SJSA1 (cell line): ENCODE results near the gene ADIG. TPM values are rescaled to one million over a fixed set of nuclear protein-coding genes. Genes with fewer than 3 reads are reported as not detected.

Source experiments
- DNase-seq, 2 experiments: peaks; one replicate each; pipeline ENCODE4 v3.0.0-alpha.2; 2015 to 2020; ENCODE audit warnings: low spot score in 2 of 2, low read depth in 1 of 2
- H3K27ac ChIP-seq: fragments of 250-450 bp; sonication (Bioruptor Pico); 2 replicates; pipeline ENCODE4 v1.5.1; 2020; ENCODE audit warnings: mild to moderate bottlenecking, moderate library complexity
- H3K27me3 ChIP-seq: fragments of 250-450 bp; sonication (Bioruptor Pico); replicated peaks from 2 replicates; pipeline ENCODE4 v1.5.1; 2020; ENCODE audit warnings: mild to moderate bottlenecking, moderate library complexity
- H3K36me3 ChIP-seq: fragments of 250-450 bp; sonication (Bioruptor Pico); 2 replicates; pipeline ENCODE4 v1.5.1; 2020; ENCODE audit warnings: mild to moderate bottlenecking
- H3K4me1 ChIP-seq: fragments of 250-450 bp; sonication (Bioruptor Pico); replicated peaks from 2 replicates; pipeline ENCODE4 v1.6.1; 2021; ENCODE audit warnings: mild to moderate bottlenecking
- H3K4me3 ChIP-seq: fragments of 250-450 bp; sonication (Bioruptor Pico); 2 replicates; pipeline ENCODE4 v1.5.1; 2020; ENCODE audit warnings: mild to moderate bottlenecking
- H3K9me3 ChIP-seq: fragments of 250-450 bp; sonication (Bioruptor Pico); replicated peaks from 2 replicates; pipeline ENCODE4 v1.5.1; 2020; ENCODE audit warnings: mild to moderate bottlenecking
- total RNA-seq: library from RNA; depleted of rRNA; stranded (reverse); fragments of >200 nt; shearing (Covaris generic); gene quantifications from 2 replicates; pipeline ENCODE4 v1.2.3, GENCODE V29; 2014

Gene ADIG
- total RNA-seq, 1 experiment from 2014 or later: not detected

DNA sequence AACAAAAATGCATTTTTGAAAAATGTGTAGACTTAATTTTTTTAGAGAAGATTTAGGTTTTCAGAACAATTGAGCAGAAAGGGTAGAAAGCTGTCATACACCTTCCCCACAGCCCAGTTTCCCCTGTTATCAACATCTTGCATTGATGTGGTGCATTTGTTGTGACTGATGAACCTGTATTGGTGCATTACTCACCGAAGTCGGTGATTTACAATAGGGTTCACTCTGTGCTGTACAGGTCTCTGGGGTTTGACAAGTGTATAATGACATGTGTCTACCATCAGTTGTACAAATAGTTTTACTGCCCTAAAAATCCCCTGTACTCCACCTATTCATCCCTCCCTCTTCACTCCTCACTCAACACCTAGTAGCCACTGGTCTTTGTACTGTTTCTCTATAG lies 23.8 kb upstream of the ADIG start:
- Histone ChIP-seq H3K9me3 (no peaks in the 10 kb centered on the region), H3K4me3 (no peak overlapping the region), H3K4me1 (no peaks in the 10 kb centered on the region), H3K36me3 (peaks cover 67% of the 10 kb centered on the region), H3K27ac (no peak overlapping the region), H3K27me3 (no peaks in the 10 kb centered on the region)
- DNase-seq: no peak

DNA sequence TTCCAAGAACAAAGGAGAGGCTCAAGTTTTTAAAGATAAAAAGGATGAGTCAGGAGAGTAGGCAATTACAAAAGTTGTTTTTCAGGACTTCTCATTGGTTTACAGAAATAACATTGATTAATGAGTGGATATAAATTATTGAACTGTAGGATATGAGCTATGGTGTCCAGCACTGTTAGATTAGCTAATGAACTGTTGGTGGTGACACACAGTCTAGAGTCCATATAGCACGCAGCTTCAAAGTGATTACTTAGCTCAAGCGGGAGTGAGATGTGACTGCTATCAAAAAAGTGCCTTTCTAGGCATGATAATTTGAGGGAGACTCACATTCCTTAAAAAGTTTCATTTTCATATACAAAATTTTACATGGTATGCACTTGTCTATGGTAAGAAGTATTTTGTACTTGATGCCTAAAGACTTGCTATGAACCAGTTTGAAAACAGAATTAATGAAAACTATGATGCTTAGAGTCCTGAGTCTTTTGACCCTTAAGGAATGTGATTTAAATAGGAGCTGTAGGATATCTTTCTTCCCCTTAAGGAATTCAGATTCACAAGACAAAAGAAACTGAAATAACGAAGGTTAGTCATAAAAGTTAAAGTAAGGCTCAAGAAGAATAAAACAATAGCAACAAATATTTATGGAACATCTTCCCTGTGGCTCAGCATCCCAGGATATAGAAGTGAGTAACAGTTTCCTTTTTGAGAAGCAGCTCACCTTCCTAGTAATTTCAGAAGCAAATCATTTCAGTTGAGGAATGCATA lies 22.2 kb upstream of the ADIG start:
- peaks cover 65% of the 10 kb centered on the region for H3K36me3 ChIP-seq
- no peaks in the 10 kb centered on the region for H3K4me1 ChIP-seq
- no peak for DNase-seq
- no peak overlapping the region for H3K4me3 ChIP-seq
- H3K9me3 ChIP-seq: no peaks in the 10 kb centered on the region
- no peak overlapping the region for H3K27ac ChIP-seq
- H3K27me3 ChIP-seq: no peaks in the 10 kb centered on the region

DNA sequence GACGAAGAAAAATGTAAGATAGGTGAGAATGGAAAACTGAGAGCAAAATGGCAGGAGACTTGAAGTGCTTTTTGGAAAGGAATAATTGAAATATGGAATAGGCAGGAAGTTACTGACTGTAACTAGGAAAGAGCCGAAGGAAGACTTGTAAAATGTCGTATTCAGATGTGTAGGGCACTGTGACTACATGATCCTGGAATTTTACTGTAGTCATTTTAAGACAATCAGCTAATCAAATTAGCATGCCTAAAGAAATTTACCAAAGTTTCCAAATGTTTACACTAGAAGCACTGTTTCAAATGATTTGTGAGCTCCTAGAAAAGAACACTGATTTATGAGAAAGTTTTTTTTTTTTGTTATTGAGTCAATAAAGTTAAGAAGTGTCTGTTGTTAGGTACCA lies 21.2 kb upstream of the ADIG start:
- DNase-seq: no peak
- H3K4me3 ChIP-seq: no peak overlapping the region
- no peak overlapping the region for H3K27ac ChIP-seq

GRCh38 chr20:38563802-38564431 lies 17.1 kb upstream of the ADIG start:
- DNase-seq: no peak
- no peaks in the 10 kb centered on the region for H3K4me1 ChIP-seq
- H3K27me3 ChIP-seq: no peaks in the 10 kb centered on the region
- peaks cover 61% of the 10 kb centered on the region for H3K36me3 ChIP-seq
- no peak overlapping the region for H3K4me3 ChIP-seq
- H3K27ac ChIP-seq: no peak overlapping the region
- no peaks in the 10 kb centered on the region for H3K9me3 ChIP-seq

More for the DNA sequence above, 21.2 kb upstream of the ADIG start:
- Histone ChIP-seq H3K36me3 (peaks cover 64% of the 10 kb centered on the region), H3K9me3 (no peaks in the 10 kb centered on the region), H3K27me3 (no peaks in the 10 kb centered on the region), H3K4me1 (no peaks in the 10 kb centered on the region)

DNA sequence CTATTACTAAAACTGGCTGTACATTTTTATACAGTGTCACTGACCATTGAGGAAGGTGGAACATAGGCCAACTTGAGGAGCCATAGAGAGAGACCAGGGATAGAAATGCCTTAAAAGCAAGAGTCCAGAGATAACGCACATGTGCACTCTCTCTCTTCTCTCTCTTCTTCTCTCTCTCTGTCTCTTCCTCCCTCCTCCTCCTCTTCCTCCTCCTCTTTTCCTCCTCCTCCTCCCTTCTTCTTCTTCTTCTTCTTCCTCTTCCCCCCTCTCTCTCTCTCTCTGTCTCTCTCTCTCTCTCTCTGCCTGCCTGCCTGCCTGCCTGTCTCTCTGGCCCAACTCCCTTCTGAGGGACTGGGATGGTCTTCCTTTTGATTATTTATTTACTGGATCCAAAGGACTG lies 16.3 kb upstream of the ADIG start:
- Histone ChIP-seq H3K4me1 (no peaks in the 10 kb centered on the region), H3K9me3 (no peaks in the 10 kb centered on the region), H3K27ac (no peak overlapping the region)

GRCh38 chr20:38566036-38566598 lies 14.9 kb upstream of the ADIG start:
- no peak for DNase-seq
- no peaks in the 10 kb centered on the region for H3K27me3 ChIP-seq

More for the DNA sequence above, 16.3 kb upstream of the ADIG start:
- peaks cover 60% of the 10 kb centered on the region for H3K36me3 ChIP-seq
- H3K27me3 ChIP-seq: no peaks in the 10 kb centered on the region
- H3K4me3 ChIP-seq: no peak overlapping the region
- no peak for DNase-seq

DNA sequence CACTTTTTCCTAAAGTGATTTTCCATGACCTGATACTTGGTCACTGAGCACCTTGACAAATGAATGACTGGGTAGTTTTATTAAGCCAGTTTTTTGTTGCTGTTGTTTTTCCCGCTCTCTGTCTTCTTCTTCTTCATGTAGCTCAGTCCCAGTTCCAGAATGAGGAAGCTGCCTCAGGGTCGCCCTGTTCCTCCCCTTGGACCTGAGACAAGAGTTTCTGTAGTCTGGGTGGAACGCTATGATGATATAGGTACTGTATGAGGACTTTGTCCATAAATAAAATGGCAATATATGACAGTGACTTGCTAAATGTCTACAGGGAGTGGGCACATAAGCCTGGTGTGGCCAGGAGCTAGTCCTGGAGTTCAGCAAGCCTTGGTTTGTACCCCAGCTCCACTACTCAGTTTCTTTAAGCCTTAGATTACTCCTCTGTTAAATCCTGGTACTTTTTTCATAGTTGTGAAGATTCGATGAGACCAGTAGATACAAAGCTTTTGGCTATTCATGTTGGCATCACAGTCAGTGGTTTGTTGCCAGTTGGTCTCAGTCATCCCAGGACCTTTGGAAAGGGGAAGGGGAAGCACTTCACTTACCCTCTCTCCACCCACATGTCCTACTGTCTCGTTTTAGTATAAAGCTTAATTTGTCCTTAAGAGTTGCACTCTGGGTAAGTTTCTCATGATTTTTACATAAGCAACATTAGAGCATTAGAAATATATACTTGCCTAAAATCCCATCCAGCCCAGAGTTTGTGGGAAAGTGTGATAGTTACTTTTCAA lies 11.1 kb upstream of the ADIG start:
- Histone ChIP-seq H3K27me3 (no peaks in the 10 kb centered on the region), H3K4me1 (no peaks in the 10 kb centered on the region), H3K36me3 (peaks cover 61% of the 10 kb centered on the region), H3K4me3 (no peak overlapping the region), H3K9me3 (no peaks in the 10 kb centered on the region), H3K27ac (no peak overlapping the region)
- no peak for DNase-seq

More at GRCh38 chr20:38566036-38566598, 14.9 kb upstream of the ADIG start:
- Histone ChIP-seq H3K4me1 (no peaks in the 10 kb centered on the region), H3K36me3 (peaks cover 65% of the 10 kb centered on the region), H3K9me3 (no peaks in the 10 kb centered on the region), H3K4me3 (no peak overlapping the region), H3K27ac (no peak overlapping the region)

- H3K4me1 ChIP-seq: no peaks in the 10 kb centered on the region
- H3K9me3 ChIP-seq: no peaks in the 10 kb centered on the region
- no peak overlapping the region for H3K27ac ChIP-seq
- H3K27me3 ChIP-seq: no peaks in the 10 kb centered on the region
- peaks cover 52% of the 10 kb centered on the region for H3K36me3 ChIP-seq
- DNase-seq: no peak
- no peak overlapping the region for H3K4me3 ChIP-seq
Observed at GRCh38 chr20:38573413-38573812, 7.6 kb upstream of the ADIG start.

DNA sequence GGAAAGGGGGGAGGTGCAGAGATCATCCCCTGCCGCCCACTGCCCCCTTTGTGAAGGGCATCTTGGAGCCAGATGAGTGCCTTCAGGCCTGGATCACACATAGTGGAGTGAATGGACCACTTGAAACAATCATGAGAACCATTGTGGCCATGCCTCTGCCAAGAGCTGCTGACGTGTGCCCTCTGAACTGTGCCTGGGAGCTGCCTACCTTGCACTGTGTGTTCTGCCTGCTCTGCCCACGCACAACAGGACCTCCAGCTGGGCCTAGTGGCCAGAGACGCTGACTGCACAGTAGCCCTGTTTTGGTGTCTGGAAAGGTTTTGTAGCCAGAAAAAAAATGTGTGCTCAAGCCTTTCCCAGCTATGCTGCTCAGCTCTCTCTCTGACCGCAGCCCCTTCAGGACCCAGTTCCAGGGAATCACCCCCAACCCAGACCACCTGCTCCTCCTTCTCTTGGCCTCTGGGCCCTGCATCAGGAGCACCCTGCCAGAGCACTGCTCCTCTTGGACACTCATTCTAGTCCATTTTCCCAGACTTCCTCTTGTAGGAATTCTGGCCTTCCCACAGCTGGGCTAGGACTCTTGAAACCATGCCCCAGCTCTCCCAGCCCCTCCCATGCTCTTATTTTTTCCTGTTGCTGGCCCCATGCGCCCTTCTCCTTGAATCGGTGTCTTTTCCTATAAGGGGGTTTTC lies 1.6 kb upstream of the ADIG start:
- no peak for DNase-seq
- Histone ChIP-seq H3K9me3 (no peaks in the 10 kb centered on the region), H3K4me1 (no peaks in the 10 kb centered on the region), H3K4me3 (no peak overlapping the region), H3K27me3 (no peaks in the 10 kb centered on the region; the same call in 1 of the 2 replicates), H3K36me3 (peaks cover 16% of the 10 kb centered on the region), H3K27ac (no peak overlapping the region)

DNA sequence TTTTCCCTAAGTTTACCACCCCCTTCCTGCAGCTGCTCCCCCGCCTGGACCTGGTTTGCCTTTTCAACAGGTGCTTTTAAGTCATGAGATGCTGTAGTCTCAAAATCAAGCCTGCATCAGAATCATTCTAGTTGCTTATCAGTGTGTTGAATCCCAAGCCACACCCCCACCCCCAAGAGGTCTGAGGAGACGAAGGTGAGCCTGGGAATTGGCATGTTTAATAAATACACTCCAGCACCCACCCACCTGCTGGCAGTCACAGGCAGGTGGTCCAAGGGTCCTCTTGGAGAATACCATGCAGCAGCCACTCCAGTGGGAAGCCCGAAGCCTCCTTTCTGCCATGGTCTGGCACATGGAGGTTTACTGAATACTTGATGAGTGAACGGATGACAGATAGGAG lies 1.1 kb upstream of the ADIG start:
- no peak overlapping the region for H3K27ac ChIP-seq
- H3K9me3 ChIP-seq: no peaks in the 10 kb centered on the region
- no peaks in the 10 kb centered on the region for H3K4me1 ChIP-seq
- peaks cover 13% of the 10 kb centered on the region for H3K36me3 ChIP-seq
- no peaks in the 10 kb centered on the region; the same call in 1 of the 2 replicates for H3K27me3 ChIP-seq
- DNase-seq: no peak
- no peak overlapping the region for H3K4me3 ChIP-seq

- Histone ChIP-seq H3K27ac (no peak overlapping the region), H3K27me3 (no peaks in the 10 kb centered on the region; the same call in 1 of the 2 replicates), H3K4me1 (no peaks in the 10 kb centered on the region), H3K9me3 (no peaks in the 10 kb centered on the region), H3K4me3 (no peak overlapping the region), H3K36me3 (no peaks in the 10 kb centered on the region)
- no peak for DNase-seq
Observed at GRCh38 chr20:38581830-38582358, 897 bp downstream of the ADIG start.

DNA sequence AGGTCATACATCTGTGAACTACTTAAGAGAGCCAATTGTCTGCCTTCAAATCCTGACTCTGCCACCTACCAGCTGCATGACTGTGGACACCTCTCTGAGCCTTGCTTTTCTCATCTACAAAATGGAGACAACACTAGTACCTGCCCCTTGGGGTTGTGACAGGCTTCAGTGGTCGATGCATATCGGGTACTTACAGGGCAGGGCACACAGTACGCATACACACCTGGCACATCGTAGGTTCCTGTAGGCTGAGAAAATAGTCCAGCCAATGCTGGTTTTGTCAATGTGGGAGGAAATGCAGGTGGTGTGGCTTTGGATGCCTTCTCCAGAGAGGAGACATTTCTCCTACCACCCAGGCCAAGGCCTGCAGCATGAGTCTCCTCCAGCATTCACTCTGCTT lies 2.3 kb downstream of the ADIG start:
- Histone ChIP-seq H3K36me3 (no peaks in the 10 kb centered on the region), H3K4me1 (no peaks in the 10 kb centered on the region), H3K27ac (no peak overlapping the region), H3K9me3 (no peaks in the 10 kb centered on the region), H3K4me3 (no peak overlapping the region), H3K27me3 (no peaks in the 10 kb centered on the region; the same call in 1 of the 2 replicates)
- DNase-seq: no peak
